Activated naive CD8-positive, alpha-beta T cell treated with anti-CD3 and anti-CD28 coated beads for 36 hours (primary cell): ENCODE measurements around the gene CPNE7. TPM values are rescaled to one million over a fixed set of nuclear protein-coding genes. Genes with fewer than 3 reads are reported as not detected.

ENCODE experiments used
- DNase-seq: peaks from one replicate; pipeline ENCODE4 v3.0.0; 2021
- H3K27ac Mint-ChIP-seq: one replicate; pipeline ENCODE4 v1.8.0; 2022; ENCODE audit warnings: mild to moderate bottlenecking, moderate library complexity, mixed read lengths
- H3K27me3 Mint-ChIP-seq: one replicate; pipeline ENCODE4 v1.8.0; 2022; ENCODE audit warnings: mild to moderate bottlenecking, mixed read lengths
- H3K36me3 Mint-ChIP-seq: one replicate; pipeline ENCODE4 v1.8.0; 2021; ENCODE audit warnings: mild to moderate bottlenecking, mixed read lengths
- H3K4me1 Mint-ChIP-seq: one replicate; pipeline ENCODE4 v1.8.0; 2021; ENCODE audit warnings: mixed read lengths
- H3K4me3 Mint-ChIP-seq: one replicate; pipeline ENCODE4 v1.8.0; 2022; ENCODE audit warnings: mild to moderate bottlenecking, moderate library complexity, mixed read lengths
- H3K9me3 Mint-ChIP-seq: one replicate; pipeline ENCODE4 v1.8.0; 2022; ENCODE audit warnings: mixed read lengths
- total RNA-seq, 2 experiments: library from RNA; stranded (reverse); gene quantifications; one replicate each; pipeline ENCODE4 v1.2.3, GENCODE V29; 2021

Gene CPNE7
- total RNA-seq: 1 to 10 TPM; 5.7 to 6.0 TPM

- Mint-ChIP-seq H3K27me3 (peaks cover 33% of the 10 kb centered on the region), H3K4me1 (peaks cover 8% of the 10 kb centered on the region), H3K36me3 (no peaks in the 10 kb centered on the region), H3K27ac (no peak within 1 kb of the TSS), H3K4me3 (peak within 1 kb of the TSS; percentile 50), H3K9me3 (no peaks in the 10 kb centered on the region)
- peak; percentile 25 for DNase-seq
Measured at GRCh38 chr16:89575247-89576152, at the start of gene CPNE7. Gene CPNE7, plus strand, starts transcription at chr16:89575758. Its CDS starts 140 bp downstream, at chr16:89575898.

GRCh38 chr16:89529097-89529496, 46.5 kb upstream of the CPNE7 start:
- H3K4me1 Mint-ChIP-seq: peaks cover 3% of the 10 kb centered on the region
- peaks cover 31% of the 10 kb centered on the region for H3K36me3 Mint-ChIP-seq
- DNase-seq: no peak
- H3K9me3 Mint-ChIP-seq: no peaks in the 10 kb centered on the region
- H3K27ac Mint-ChIP-seq: no peak overlapping the region
- H3K4me3 Mint-ChIP-seq: no peak overlapping the region
- H3K27me3 Mint-ChIP-seq: no peaks in the 10 kb centered on the region

- no peaks in the 10 kb centered on the region for H3K9me3 Mint-ChIP-seq
- H3K4me1 Mint-ChIP-seq: peaks cover 16% of the 10 kb centered on the region
- no peaks in the 10 kb centered on the region for H3K27me3 Mint-ChIP-seq
- no peak for DNase-seq
- H3K36me3 Mint-ChIP-seq: peaks cover 42% of the 10 kb centered on the region
- no peak overlapping the region for H3K4me3 Mint-ChIP-seq
- H3K27ac Mint-ChIP-seq: no peak overlapping the region
Measured at GRCh38 chr16:89530401-89531381, 44.9 kb upstream of the CPNE7 start.

- H3K36me3 Mint-ChIP-seq: peaks cover 42% of the 10 kb centered on the region
- no peaks in the 10 kb centered on the region for H3K9me3 Mint-ChIP-seq
Measured at GRCh38 chr16:89531821-89532526, 43.6 kb upstream of the CPNE7 start.

GRCh38 chr16:89534252-89534756, 41.3 kb upstream of the CPNE7 start:
- H3K4me3 Mint-ChIP-seq: no peak overlapping the region
- DNase-seq: no peak
- H3K4me1 Mint-ChIP-seq: peaks cover 16% of the 10 kb centered on the region
- peak overlapping the region; percentile 76 for H3K27ac Mint-ChIP-seq
- H3K9me3 Mint-ChIP-seq: no peaks in the 10 kb centered on the region
- H3K27me3 Mint-ChIP-seq: no peaks in the 10 kb centered on the region
- peaks cover 34% of the 10 kb centered on the region for H3K36me3 Mint-ChIP-seq

More at GRCh38 chr16:89531821-89532526, 43.6 kb upstream of the CPNE7 start:
- H3K4me3 Mint-ChIP-seq: no peak overlapping the region
- H3K27me3 Mint-ChIP-seq: no peaks in the 10 kb centered on the region
- DNase-seq: no peak
- H3K27ac Mint-ChIP-seq: no peak overlapping the region
- peaks cover 16% of the 10 kb centered on the region for H3K4me1 Mint-ChIP-seq

- no peak for DNase-seq
- Mint-ChIP-seq H3K9me3 (no peaks in the 10 kb centered on the region), H3K27ac (no peak overlapping the region), H3K36me3 (peaks cover 28% of the 10 kb centered on the region), H3K4me1 (peaks cover 16% of the 10 kb centered on the region), H3K4me3 (no peak overlapping the region), H3K27me3 (no peaks in the 10 kb centered on the region)
Measured at GRCh38 chr16:89536371-89536770, 39.2 kb upstream of the CPNE7 start.

GRCh38 chr16:89536886-89537548, 38.5 kb upstream of the CPNE7 start:
- no peak for DNase-seq
- Mint-ChIP-seq H3K27me3 (no peaks in the 10 kb centered on the region), H3K9me3 (no peaks in the 10 kb centered on the region), H3K4me1 (peaks cover 16% of the 10 kb centered on the region), H3K4me3 (no peak overlapping the region), H3K27ac (no peak overlapping the region), H3K36me3 (peaks cover 28% of the 10 kb centered on the region)

GRCh38 chr16:89537549-89537925, 38.0 kb upstream of the CPNE7 start:
- Mint-ChIP-seq H3K9me3 (no peaks in the 10 kb centered on the region), H3K4me1 (peaks cover 16% of the 10 kb centered on the region), H3K36me3 (peaks cover 27% of the 10 kb centered on the region), H3K4me3 (no peak overlapping the region), H3K27ac (no peak overlapping the region), H3K27me3 (no peaks in the 10 kb centered on the region)
- no peak for DNase-seq

GRCh38 chr16:89538286-89538685, 37.3 kb upstream of the CPNE7 start:
- Mint-ChIP-seq H3K36me3 (peaks cover 23% of the 10 kb centered on the region), H3K4me1 (peaks cover 16% of the 10 kb centered on the region), H3K4me3 (no peak overlapping the region), H3K9me3 (no peaks in the 10 kb centered on the region), H3K27me3 (no peaks in the 10 kb centered on the region), H3K27ac (no peak overlapping the region)
- DNase-seq: no peak

- H3K4me1 Mint-ChIP-seq: no peaks in the 10 kb centered on the region
- no peaks in the 10 kb centered on the region for H3K27me3 Mint-ChIP-seq
- H3K36me3 Mint-ChIP-seq: peaks cover 2% of the 10 kb centered on the region
- no peak for DNase-seq
- H3K27ac Mint-ChIP-seq: no peak overlapping the region
- no peaks in the 10 kb centered on the region for H3K9me3 Mint-ChIP-seq
- H3K4me3 Mint-ChIP-seq: no peak overlapping the region
Measured at GRCh38 chr16:89540557-89540956, 35.0 kb upstream of the CPNE7 start.

- H3K36me3 Mint-ChIP-seq: peaks cover 2% of the 10 kb centered on the region
Measured at GRCh38 chr16:89541792-89542191, 33.8 kb upstream of the CPNE7 start.

GRCh38 chr16:89544113-89544512, 31.4 kb upstream of the CPNE7 start:
- Mint-ChIP-seq H3K36me3 (peaks cover 10% of the 10 kb centered on the region), H3K27ac (no peak overlapping the region), H3K9me3 (no peaks in the 10 kb centered on the region), H3K4me1 (peaks cover 10% of the 10 kb centered on the region), H3K4me3 (no peak overlapping the region), H3K27me3 (no peaks in the 10 kb centered on the region)
- DNase-seq: no peak

More at GRCh38 chr16:89541792-89542191, 33.8 kb upstream of the CPNE7 start:
- no peak overlapping the region for H3K27ac Mint-ChIP-seq
- no peaks in the 10 kb centered on the region for H3K9me3 Mint-ChIP-seq
- DNase-seq: no peak
- H3K4me1 Mint-ChIP-seq: no peaks in the 10 kb centered on the region
- H3K27me3 Mint-ChIP-seq: no peaks in the 10 kb centered on the region
- no peak overlapping the region for H3K4me3 Mint-ChIP-seq

- DNase-seq: no peak
- Mint-ChIP-seq H3K36me3 (peaks cover 16% of the 10 kb centered on the region), H3K27me3 (no peaks in the 10 kb centered on the region), H3K4me1 (peaks cover 16% of the 10 kb centered on the region), H3K27ac (no peak overlapping the region), H3K9me3 (no peaks in the 10 kb centered on the region), H3K4me3 (no peak overlapping the region)
Measured at GRCh38 chr16:89544713-89545043, 30.9 kb upstream of the CPNE7 start.
